Aorta (tissue), 5 donors: ENCODE measurements around the gene IZUMO4. TPM values are rescaled to one million over a fixed set of nuclear protein-coding genes. Genes with fewer than 3 reads are reported as not detected.
A peak's percentile ranks its signal among the peaks of the same experiment; 100 is the strongest.

Experiments
- ATAC-seq: fragments of 200-7000 bp; cut with Tn5 transposase; one replicate; pipeline ENCODE4 v1.9.1; 2022; ENCODE audit warnings: moderate library complexity; ENCODE audit not compliant: low FRiP score
- DNase-seq, 2 donors: peaks; one replicate each; pipeline ENCODE4 v3.0.0-alpha.2; 2020
- H3K27ac ChIP-seq, 2 donors: one replicate each; pipeline ENCODE4 v1.5.1; 2013; ENCODE audit warnings: low read length in 2 of 2, mild to moderate bottlenecking in 2 of 2, moderate library complexity in 2 of 2, control low read depth in 1 of 2, inconsistent platforms in 1 of 2, low read depth in 1 of 2
- H3K27me3 ChIP-seq, 2 donors: one replicate each; pipeline ENCODE4 v1.6.1; 2013; ENCODE audit warnings: control low read depth in 1 of 2, low read length in 1 of 2, mild to moderate bottlenecking in 1 of 2, moderate library complexity in 1 of 2; ENCODE audit not compliant: insufficient read depth in 2 of 2, control insufficient read depth in 1 of 2
- H3K36me3 ChIP-seq, 2 donors: one replicate each; pipeline ENCODE4 v1.6.1; 2013; ENCODE audit warnings: control low read depth in 1 of 2, low read length in 1 of 2, mild to moderate bottlenecking in 1 of 2; ENCODE audit not compliant: insufficient read depth in 2 of 2, control insufficient read depth in 1 of 2
- H3K4me1 ChIP-seq, 2 donors: one replicate each; pipeline ENCODE4 v1.6.1; 2013; ENCODE audit warnings: low read length in 2 of 2, control low read depth in 1 of 2, mild to moderate bottlenecking in 1 of 2, moderate library complexity in 1 of 2; ENCODE audit not compliant: insufficient read depth in 2 of 2, control insufficient read depth in 1 of 2
- H3K4me3 ChIP-seq, 2 donors: one replicate each; pipeline ENCODE4 v1.5.1; 2013; ENCODE audit warnings: low read length in 2 of 2, control low read depth in 1 of 2, mild to moderate bottlenecking in 1 of 2
- H3K9me3 ChIP-seq: one replicate; pipeline ENCODE4 v1.6.1; 2013; ENCODE audit warnings: mild to moderate bottlenecking, low read length; ENCODE audit not compliant: control insufficient read depth
- WGBS, 2 donors: extraction: QIAGEN DNeasy Blood & Tissue Kit; methylation state at CpG; one replicate each; pipeline ENCODE4 v1.1.7; 2013; 5-methylcytosine and 5-hydroxymethylcytosine counted together
- intact Hi-C, 2 donors: fragments of 100-400 bp; cut with DNase I; formaldehyde crosslinking; loops; one replicate each; pipeline versions ENCODE4 v1.14.2 to v1.15.0; 2022
- polyA plus RNA-seq, 2 donors: library from polyadenylated mRNA; stranded (reverse); fragments of 200-250 nt; gene quantifications; one replicate each; pipeline ENCODE4 v1.2.3, GENCODE V29; 2013
- total RNA-seq, 2 donors: library from RNA; stranded (reverse); fragmentation: NEBNext Ultra II Directional; extraction: Animal tissue kit (Norgen Biotek cat#: 25700); gene quantifications; one replicate each; pipeline ENCODE4 v1.2.1, GENCODE V29; 2021
- donor health status: healthy with polysubstance abuse.
- donor health status: Bipolar disorder and iron deficiency.
- donor health status: DM: no; HTN: no; CAD: no.
- donor health status: DM: no; HTN: no; CAD: no.
- donor health status: DM: yes; HTN: yes; CAD: no.

The IZUMO4 gene
- total and polyA plus RNA-seq, 4 donors = 1.6 to 25.2 (median 4.6) TPM

DNA sequence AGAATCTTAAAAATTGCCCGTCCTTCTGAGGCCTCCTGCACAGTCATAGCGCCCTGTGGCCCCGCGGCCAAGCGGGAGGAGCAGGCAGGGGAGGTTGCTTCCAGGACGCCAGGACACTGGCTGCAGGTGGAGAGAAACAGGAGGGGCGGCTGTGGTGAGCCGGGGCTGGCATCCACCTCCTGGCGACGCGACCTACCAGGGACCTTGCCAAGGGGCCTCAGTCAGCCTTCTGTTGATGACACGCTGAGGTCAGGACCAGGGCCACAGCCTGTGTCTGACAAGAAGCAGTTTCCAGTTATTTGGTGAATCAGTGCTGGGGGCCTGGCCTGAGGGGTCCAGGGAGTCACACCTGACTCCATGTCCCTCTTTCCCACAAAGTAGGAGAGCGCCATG lies 32.3 kb upstream of the IZUMO4 start:
- Histone ChIP-seq H3K27ac (no peak overlapping the region), H3K4me3 (no peak overlapping the region), H3K9me3 (no peaks in the 10 kb centered on the region), H3K4me1 (no peaks in the 10 kb centered on the region), H3K36me3 (no peaks in the 10 kb centered on the region), H3K27me3 (no peaks in the 10 kb centered on the region)
- DNase-seq (no peak), ATAC-seq (no peak)
- 77 to 78% methylated on average over 13 of the region's 13 CpGs for WGBS, 2 donors
- intact Hi-C loops = loop anchor here in 1 of 2 donors (10.0 kb wide), 1 partner anchor 130 kb away; no protein-coding TSS in a partner anchor

GRCh38 chr19:2064788-2065524 lies 31.8 kb upstream of the IZUMO4 start:
- no peak overlapping the region for H3K4me3 ChIP-seq
- H3K36me3 ChIP-seq = no peaks in the 10 kb centered on the region
- peak overlapping the region in 1 of 2 donors; percentile 6 for H3K27ac ChIP-seq
- 63 to 72% methylated on average over 38 of the region's 38 CpGs for WGBS, 2 donors
- intact Hi-C loops = loop anchor here in 1 of 2 donors (10.0 kb wide), 1 partner anchor 130 kb away; no protein-coding TSS in a partner anchor
- ATAC-seq = no peak
- H3K9me3 ChIP-seq = no peaks in the 10 kb centered on the region
- no peaks in the 10 kb centered on the region for H3K27me3 ChIP-seq
- DNase-seq = peak in 1 of 2 donors; percentile 58
- no peaks in the 10 kb centered on the region for H3K4me1 ChIP-seq

GRCh38 chr19:2070436-2070827 lies 26.3 kb upstream of the IZUMO4 start:
- Histone ChIP-seq H3K4me3 (no peak overlapping the region), H3K36me3 (peaks cover 0 to 3% of the 10 kb centered on the region in 2 donors)

GRCh38 chr19:2070986-2071673 lies 25.6 kb upstream of the IZUMO4 start:
- 84 to 85% methylated on average over 19 of the region's 19 CpGs for WGBS, 2 donors
- intact Hi-C loops = loop anchor here in 1 of 2 donors (5.0 kb wide), 1 partner anchor 144 kb away; no protein-coding TSS in a partner anchor
- Histone ChIP-seq H3K4me1 (no peaks in the 10 kb centered on the region), H3K27me3 (no peaks in the 10 kb centered on the region), H3K9me3 (no peaks in the 10 kb centered on the region), H3K4me3 (no peak overlapping the region), H3K27ac (no peak overlapping the region), H3K36me3 (peaks cover 0 to 3% of the 10 kb centered on the region in 2 donors)
- DNase-seq (no peak), ATAC-seq (no peak)

More at GRCh38 chr19:2070436-2070827, 26.3 kb upstream of the IZUMO4 start:
- WGBS, 2 donors = 83 to 91% methylated on average over 10 of the region's 10 CpGs
- Histone ChIP-seq H3K9me3 (no peaks in the 10 kb centered on the region), H3K4me1 (no peaks in the 10 kb centered on the region), H3K27ac (no peak overlapping the region), H3K27me3 (no peaks in the 10 kb centered on the region)
- ATAC-seq (peak; percentile 61), DNase-seq (no peak)
- intact Hi-C loops = loop anchor here in 1 of 2 donors (5.0 kb wide), 1 partner anchor 143 kb away; no protein-coding TSS in a partner anchor

- WGBS, 2 donors = 90 to 92% methylated on average over 32 of the region's 32 CpGs
- intact Hi-C loops = loop anchor here in 1 of 2 donors (5.0 kb wide), 1 partner anchor 146 kb away; no protein-coding TSS in a partner anchor
- H3K4me1 ChIP-seq = no peaks in the 10 kb centered on the region
These were observed 23.8 kb upstream of the IZUMO4 start for GRCh38 chr19:2072757-2073551.

GRCh38 chr19:2076526-2076944 lies 20.2 kb upstream of the IZUMO4 start:
- no peak overlapping the region for H3K27ac ChIP-seq
- H3K27me3 ChIP-seq = no peaks in the 10 kb centered on the region
- no peak overlapping the region for H3K4me3 ChIP-seq
- 98% methylated on average over 31 to 32 of the region's 32 CpGs for WGBS, 2 donors
- DNase-seq (no peak), ATAC-seq (no peak)
- no peaks in the 10 kb centered on the region for H3K4me1 ChIP-seq
- peaks cover 0 to 5% of the 10 kb centered on the region in 2 donors for H3K36me3 ChIP-seq
- H3K9me3 ChIP-seq = no peaks in the 10 kb centered on the region
- intact Hi-C loops = no loop called here

More at GRCh38 chr19:2072757-2073551, 23.8 kb upstream of the IZUMO4 start:
- no peak for ATAC-seq
- Histone ChIP-seq H3K4me3 (no peak overlapping the region), H3K27ac (no peak overlapping the region), H3K9me3 (no peaks in the 10 kb centered on the region), H3K36me3 (peaks cover 0 to 5% of the 10 kb centered on the region in 2 donors), H3K27me3 (no peaks in the 10 kb centered on the region)
- no peak for DNase-seq

GRCh38 chr19:2077398-2077797 lies 19.3 kb upstream of the IZUMO4 start:
- ATAC-seq (no peak), DNase-seq (no peak)
- Histone ChIP-seq H3K9me3 (no peaks in the 10 kb centered on the region), H3K4me3 (no peak overlapping the region), H3K27me3 (no peaks in the 10 kb centered on the region), H3K36me3 (peaks cover 0 to 5% of the 10 kb centered on the region in 2 donors), H3K4me1 (no peaks in the 10 kb centered on the region), H3K27ac (no peak overlapping the region)
- intact Hi-C loops = no loop called here
- WGBS, 2 donors = 92 to 94% methylated on average over 7 of the region's 7 CpGs

- intact Hi-C loops = no loop called here
These were observed 18.7 kb upstream of the IZUMO4 start for GRCh38 chr19:2077833-2078619.

More at GRCh38 chr19:2077833-2078619, 18.7 kb upstream of the IZUMO4 start:
- H3K36me3 ChIP-seq = peaks cover 0 to 5% of the 10 kb centered on the region in 2 donors
- ATAC-seq (no peak), DNase-seq (no peak)
- 96% methylated on average over 44 of the region's 44 CpGs for WGBS, 2 donors
- H3K4me3 ChIP-seq = no peak overlapping the region
- H3K27ac ChIP-seq = no peak overlapping the region
- no peaks in the 10 kb centered on the region for H3K9me3 ChIP-seq
- H3K27me3 ChIP-seq = no peaks in the 10 kb centered on the region
- no peaks in the 10 kb centered on the region for H3K4me1 ChIP-seq
